GM19467 (cell line): ENCODE results near the gene MAPK6.
"Not testable (repeated sequence)": the region's sequence is repeated elsewhere in the genome, so short reads cannot be mapped to it uniquely, and the experiment has no call there.

ENCODE experiments used
- ATAC-seq: cut with Tn5 transposase; IDR thresholded peaks from one replicate; pipeline ENCODE4 v1.9.1; 2021; ENCODE audit warnings: mild to moderate bottlenecking, moderate library complexity; ENCODE audit not compliant: unreplicated experiment

The MAPK6 gene

DNA sequence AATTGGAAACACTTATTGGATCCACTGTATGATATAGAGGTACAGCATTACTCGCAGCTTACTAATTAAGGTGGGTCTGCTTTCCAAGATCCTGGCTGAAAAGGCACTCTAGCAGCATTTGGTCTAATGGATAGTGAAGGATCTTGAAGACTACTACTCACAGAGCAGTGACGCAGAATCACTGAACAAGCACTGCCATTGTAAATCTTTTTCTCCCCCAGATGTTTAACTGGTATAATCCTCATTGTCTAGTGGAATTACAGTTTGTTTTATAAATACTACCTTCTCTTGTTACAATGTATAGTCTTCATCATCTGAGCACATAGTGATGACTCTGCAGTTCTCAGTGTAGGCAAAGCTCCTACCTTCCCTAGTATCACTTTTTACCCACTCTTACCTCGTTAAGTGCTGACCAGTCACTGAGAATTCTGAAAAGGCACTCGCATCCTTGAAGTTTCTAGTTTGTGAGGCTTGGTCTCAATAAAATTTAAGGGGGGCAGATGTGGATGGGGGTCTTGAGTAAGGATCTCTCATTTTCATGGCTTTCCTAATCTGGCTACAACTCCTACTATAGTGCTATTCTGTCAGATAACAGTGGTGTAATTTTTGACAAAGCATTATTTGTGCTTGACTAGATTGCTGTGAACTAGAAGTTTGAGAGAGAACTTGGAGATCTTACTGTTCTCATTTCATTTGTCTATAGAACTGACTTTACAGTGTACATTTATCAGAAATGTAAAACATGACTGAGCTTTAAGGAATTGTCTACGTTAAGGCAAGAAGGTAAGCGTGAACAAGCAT, 23.2 kb downstream of the MAPK6 start:
- no peak for ATAC-seq

DNA sequence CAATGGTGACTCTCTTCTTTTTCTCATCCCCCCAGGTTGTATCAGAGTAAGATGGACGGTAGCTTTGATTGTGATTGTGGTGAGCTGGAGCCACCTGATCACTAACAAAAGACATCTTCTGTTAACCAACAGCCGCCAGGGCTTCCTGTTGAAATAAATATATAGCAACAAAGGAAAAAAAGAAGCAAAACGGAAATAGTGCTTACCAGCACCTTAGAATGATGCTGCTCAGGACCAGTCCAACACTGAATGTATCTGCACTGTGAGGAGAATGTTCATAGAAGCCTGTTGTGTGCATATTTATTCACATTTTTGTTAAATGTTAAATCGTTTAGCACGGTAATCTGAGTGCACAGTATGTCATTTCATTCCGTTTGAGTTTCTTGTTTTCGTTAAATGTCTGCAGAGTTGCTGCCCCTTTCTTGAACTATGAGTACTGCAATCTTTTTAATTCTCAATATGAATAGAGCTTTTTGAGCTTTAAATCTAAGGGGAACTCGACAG, 26.8 kb downstream of the MAPK6 start:
- not testable (repeated sequence) for ATAC-seq

DNA sequence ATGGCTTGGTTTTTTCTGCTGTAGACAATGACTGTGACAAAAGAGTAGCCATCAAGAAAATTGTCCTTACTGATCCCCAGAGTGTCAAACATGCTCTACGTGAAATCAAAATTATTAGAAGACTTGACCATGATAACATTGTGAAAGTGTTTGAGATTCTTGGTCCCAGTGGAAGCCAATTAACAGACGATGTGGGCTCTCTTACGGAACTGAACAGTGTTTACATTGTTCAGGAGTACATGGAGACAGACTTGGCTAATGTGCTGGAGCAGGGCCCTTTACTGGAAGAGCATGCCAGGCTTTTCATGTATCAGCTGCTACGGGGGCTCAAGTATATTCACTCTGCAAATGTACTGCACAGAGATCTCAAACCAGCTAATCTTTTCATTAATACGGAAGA, 27.5 kb downstream of the MAPK6 start:
- ATAC-seq: not testable (repeated sequence)

DNA sequence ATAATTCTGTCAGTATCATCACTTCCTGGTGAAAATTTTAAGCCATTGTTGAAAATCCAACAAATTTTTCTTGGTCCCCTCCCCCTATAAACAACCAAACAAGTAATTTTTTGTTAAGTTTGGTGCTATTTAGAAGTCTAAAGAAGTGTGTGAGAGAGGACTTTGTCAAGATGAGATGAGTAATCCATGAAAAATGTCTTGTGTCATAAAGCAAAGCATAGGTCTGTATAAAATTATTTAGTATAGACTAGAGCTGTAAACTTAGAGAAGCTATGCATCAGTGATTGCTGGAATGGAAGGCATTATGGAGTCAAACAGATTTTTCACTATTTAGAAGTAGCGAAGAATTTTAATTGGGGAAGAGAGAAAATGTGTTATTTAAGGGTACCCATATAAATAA, 31.4 kb downstream of the MAPK6 start:
- no peak for ATAC-seq

DNA sequence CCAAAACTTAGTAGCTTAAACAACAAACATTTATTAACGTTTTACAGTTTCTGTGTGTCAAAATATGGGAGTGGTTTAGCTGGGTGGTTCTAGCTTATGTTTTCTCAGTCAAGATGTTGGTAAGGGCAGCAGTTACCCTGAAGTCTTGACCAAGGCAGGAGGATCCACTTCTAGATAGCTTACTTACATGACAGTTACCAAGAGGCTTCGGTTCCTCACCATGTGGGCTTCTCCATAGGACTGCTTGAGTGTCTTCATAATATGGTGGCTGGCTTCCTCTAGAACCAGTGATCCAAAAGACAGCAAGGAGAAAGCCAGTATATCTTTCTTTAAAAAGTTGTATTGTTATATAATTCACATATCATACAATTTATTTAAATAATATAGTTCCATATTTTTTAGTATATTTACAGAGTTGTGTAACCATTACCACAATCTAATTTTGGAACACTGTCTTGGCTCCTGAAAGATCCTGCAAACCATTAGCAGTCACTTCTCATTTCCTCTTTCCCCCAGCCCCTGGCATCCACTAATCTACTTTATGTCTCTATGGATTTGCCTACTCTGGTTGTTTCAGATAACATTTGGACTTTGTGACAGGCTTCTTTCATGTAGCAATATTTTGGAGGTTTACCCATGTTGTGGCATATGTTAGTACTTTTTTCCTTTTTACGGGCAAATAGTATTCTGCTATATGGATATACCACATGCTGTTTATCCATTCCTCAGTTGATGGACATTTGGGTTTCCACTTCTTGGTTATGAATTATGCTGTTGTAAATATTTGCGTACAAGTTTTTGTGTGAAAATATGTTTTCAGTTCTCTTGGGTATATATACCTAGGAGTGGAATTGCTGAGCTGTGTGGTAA, 33.3 kb downstream of the MAPK6 start:
- no peak for ATAC-seq

DNA sequence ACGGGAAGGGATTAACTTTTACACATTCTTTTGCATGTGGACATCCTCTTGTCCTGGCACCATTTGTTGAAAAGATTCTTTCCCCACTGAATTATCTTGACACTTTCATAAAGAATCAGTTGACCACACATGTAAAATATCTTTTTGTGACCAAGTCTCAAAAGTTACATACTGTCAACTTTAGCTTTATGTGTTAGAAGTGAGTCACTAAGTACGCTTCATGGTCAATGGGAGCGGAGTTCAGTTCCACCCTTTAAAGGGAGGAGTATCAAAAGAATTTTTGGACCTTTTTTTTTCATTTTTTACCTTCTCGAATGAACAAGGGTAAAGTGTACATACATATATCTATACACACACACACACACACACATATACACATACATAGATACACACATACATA, 35.4 kb downstream of the MAPK6 start:
- ATAC-seq: no peak

DNA sequence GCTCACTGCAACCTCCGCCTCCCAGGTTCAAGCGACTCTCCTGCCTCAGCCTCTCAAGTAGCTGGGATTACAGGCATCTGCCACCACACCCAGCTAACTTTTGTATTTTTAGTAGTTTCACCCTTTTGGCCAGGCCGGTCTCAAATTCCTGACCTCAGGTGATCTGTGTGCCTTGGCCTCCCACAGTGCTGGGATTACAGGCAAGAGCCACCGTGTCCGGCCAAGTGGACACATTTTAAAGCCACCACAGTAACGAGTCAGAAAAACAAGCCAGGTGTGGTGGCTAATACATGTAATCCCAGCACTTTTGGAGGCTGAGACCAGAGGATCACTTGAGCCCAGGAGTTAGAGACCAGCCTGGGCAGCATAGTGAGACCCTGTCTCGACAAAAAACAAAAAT, 35.8 kb downstream of the MAPK6 start:
- not testable (repeated sequence) for ATAC-seq

DNA sequence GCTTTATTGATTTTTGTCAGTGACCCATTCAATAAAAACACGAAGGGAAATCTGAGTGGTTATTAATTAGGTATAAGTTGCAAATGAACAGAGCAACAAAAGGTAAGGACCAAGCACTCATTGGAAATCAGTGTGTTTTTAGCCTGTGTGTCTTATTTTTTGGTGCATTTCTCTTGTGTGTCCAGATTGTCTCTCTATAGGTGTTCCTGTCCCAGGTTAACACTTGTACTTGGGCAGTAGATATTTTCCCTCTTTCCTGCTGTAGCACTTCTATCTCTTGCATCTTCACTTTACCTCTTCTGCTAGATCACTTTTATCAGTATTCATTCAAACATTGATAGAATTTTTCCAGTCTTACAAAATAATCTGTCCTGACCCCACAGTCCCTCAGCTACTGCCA, 37.0 kb downstream of the MAPK6 start:
- ATAC-seq: no peak

DNA sequence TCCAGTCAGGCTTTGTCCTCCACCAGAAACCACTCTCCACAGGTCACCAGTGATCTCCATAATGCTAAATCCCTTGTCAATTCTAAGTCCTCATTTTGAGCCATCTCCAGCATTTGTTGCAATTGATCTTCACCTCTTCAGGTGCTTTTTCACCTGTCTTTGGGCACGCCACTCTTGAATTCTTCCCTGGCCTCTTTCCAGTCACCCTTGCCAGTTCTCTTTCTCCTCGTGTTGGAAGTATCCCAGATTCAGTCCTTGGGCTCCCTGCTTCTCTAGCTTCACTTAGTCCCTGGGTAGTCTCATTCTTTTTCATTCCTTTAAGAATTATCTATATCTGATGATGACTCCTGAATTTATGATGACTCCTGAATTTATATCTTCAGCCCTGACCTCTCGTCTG, 37.5 kb downstream of the MAPK6 start:
- ATAC-seq: no peak

DNA sequence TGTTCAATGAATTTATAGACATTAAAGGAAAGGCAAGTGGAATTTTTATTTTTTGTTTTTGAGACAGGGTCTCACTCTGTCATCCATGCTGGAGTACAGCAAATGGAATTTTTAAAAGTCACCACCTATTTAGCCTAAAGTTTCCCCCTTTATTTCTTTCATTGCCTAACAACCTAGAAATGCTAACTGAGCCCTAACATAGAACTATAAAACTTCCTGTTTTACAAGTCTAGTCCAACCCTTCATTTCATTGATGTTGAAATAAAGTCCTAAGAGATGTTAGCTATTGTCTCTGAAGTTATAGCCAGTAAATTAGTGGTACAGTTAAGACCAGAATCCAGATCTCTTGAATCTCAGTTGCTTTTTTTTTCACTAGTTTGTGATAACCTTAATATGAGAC, 39.0 kb downstream of the MAPK6 start:
- no peak for ATAC-seq

DNA sequence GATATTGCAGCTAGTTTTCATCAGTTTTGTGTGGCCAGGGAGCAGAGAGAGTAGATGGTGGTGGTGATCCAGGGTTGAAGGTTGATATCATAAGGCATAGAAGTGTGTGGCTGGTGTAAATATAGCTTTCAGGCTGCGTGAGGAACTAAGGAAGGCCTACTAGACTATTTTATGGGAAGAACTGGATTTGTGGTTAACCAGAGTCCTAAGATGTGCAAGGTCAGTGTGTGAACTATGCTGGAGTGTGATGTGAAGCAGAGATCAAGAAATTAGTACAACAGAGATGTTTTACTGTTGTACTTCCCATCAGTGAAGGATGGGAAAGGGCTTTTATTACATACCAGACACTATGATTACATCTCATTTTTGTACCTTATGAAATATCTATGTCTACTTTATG, 41.5 kb downstream of the MAPK6 start:
- ATAC-seq: no peak

DNA sequence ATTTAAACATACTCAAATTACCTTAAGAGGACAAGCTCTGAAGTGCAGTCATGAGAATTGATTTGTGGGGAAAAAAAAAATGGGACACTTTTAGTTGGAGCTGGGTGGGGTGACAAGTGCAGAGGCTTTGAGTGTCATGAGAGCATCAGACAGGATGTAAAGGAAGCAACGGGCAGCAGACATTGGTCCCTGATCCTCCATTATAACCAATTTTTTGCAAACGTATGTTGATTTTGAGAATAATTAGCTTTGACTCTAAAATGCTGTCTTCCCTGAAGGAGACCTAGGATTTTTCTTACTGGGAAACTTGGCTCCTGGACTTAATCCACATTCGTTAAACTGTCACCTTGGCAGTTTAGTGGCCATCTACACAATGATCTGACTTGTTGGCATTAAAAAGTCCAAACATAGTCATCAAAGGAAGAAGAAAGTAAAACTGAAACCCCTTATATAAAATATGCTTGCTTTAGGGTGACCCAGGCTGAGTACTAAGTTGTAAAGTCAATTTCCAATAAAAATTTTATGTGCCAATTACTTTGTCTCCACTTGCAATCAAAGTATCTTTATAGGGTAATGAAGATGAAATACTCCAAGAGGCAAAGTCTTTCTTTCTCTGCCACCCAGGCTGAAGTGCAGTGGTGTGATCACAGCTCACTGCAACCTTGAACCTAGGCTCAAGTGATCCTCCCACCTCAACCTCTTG, 48.0 kb downstream of the MAPK6 start:
- no peak for ATAC-seq

DNA sequence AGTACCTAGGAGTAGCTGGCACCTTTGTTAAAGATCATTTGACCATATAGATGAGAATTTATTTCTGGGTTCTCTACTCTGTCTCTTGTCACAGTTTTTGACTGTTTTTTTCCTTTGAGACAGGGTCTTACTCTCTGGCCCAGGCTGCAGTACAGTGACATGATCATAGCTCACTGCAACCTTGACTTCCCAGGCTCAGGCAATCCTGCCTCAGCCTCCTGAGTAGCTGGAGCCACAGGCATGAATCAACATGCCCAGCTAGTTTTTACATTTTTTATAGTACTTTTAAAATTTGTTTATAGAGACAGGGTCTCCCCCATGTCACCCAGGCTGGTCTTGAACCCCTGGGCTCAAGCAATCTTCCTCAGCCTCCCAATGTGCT, 48.5 kb downstream of the MAPK6 start:
- ATAC-seq: no peak

DNA sequence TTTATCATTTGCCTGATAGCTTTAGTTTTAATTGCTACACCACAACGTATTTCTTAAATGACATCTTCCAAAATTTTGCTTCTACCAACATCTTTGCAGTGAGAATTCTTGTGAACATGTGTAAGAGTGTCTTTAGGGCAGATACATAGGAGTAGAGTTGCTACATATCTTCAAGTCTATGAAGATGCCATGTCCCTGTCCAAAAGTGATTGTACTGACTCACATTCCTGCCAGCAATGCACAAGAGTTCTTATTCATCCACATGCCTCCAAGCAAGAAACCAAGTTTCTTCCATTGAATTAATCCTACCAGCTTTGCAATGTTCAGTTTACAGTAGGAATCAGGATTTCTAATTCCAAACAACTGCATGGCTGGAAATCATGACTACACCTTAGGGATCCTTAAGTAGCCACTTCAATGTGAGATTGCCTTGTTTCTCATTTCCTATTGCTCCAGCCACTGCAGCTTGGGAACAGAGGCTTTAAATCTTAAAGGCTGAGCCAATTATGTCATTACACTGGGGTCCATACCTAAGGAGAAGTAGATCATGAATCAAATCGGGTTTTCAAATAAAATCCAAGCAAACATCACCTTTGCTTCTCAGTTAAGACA, 49.1 kb downstream of the MAPK6 start:
- no peak for ATAC-seq

DNA sequence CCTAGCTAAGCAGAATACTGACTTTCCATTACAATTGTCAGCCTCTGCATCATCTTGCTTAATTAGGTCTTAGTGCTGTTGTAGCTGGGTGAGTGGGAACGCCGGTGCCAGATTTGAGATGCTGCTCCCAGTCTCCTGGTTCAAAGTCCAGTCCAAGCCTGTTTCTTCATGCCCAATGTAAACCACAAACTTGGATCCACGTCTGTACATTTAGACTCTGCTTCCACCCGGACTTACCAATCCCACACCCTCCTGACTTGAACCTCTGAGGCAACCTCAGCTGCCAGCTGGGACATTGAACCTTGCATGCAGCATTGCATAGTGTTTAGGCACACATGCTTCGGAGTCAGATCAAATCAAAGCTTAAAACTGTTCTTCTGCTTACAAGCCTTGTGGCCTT, 50.5 kb downstream of the MAPK6 start:
- ATAC-seq: no peak

DNA sequence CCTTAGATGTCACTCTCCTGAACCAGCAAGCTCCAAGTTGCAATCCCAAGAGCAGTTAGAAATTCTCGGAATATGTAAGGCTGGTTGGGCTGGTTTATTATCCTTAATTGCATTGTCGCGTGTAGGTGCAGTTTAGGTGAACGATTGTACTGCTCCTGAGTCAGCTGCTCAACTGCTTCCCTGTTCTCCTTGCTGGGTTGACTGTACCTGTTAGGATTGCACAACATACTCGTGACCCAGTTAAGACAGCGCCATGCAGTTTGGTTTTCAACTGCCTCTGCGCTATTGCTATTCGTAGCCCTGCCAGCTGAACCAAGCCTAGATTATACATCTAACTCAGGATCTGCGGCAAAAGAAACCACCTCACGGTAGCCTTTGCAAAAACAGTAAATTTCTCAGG, 52.6 kb downstream of the MAPK6 start:
- no peak for ATAC-seq

DNA sequence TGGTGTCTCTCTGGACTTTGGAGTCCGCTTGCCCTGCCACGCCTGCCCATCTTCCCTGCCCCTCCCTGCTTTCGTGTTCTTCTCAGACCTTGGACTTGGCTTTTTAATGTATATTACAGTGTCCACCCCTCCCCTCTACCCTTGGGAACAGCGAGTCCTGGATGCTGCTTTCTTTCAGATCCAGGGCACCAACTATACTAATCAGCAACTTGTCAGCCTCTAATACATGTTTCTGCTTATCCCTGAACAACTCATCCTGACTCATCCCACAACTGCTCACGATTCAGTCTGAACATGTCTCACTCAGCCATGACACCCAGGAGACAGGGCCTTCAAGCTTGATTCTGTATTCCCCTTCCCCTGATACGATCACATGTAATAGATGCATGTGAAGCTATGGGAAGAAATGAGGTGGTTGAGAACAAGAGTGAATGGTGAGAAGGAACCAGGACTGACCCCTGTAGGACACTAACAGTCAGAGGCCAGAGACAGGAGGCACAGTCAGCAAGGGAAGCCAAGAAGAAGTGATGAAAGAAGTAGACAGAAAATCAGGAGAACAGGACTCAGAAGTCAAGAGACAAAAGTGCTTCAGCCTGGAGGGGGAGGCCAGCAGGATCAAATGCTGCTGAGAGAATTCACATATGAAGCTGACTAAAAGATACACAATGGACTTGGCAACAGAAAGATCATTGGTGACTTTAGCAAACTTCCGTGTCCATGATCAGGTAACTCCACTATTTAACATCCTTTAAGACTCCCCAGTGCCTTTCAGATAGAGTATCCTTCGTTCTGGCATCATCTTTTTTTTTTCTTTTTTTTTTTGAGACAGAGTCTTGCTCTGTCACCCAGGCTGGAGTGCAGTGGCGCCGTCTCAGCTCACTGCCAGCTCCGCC, 58.1 kb downstream of the MAPK6 start:
- no peak for ATAC-seq

DNA sequence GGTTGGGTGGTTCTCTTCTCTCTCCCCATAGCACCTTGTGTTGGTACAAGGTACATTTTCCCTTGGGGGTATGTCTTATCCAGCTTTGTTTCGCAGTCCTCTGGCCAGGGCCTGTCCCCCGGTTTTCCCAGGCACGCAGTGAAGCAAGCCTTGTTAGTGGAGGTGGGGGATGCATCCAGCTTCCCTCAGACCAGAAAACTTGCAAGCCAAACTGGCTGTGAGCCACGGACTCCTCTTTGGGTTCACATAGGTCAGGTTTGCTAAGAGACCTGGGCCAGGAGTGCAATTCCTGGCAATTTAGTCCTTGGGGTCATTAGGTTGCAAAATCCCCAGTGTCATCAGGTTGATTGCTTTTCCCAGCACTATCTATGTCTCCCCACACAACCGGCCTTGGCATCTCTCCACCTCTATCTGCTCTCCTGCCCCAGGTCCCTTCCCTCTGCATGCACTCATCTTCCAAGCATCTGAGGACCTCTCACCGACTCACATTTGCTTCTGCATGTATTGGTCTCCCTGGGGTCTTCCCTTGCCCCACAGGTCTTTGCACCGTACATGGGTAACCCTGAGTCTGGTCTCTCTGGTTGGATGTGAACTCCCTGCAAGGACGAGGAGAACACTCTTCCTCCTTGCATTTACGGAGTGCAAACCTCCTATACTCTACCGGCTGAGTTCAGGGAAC, 59.3 kb downstream of the MAPK6 start:
- no peak for ATAC-seq

DNA sequence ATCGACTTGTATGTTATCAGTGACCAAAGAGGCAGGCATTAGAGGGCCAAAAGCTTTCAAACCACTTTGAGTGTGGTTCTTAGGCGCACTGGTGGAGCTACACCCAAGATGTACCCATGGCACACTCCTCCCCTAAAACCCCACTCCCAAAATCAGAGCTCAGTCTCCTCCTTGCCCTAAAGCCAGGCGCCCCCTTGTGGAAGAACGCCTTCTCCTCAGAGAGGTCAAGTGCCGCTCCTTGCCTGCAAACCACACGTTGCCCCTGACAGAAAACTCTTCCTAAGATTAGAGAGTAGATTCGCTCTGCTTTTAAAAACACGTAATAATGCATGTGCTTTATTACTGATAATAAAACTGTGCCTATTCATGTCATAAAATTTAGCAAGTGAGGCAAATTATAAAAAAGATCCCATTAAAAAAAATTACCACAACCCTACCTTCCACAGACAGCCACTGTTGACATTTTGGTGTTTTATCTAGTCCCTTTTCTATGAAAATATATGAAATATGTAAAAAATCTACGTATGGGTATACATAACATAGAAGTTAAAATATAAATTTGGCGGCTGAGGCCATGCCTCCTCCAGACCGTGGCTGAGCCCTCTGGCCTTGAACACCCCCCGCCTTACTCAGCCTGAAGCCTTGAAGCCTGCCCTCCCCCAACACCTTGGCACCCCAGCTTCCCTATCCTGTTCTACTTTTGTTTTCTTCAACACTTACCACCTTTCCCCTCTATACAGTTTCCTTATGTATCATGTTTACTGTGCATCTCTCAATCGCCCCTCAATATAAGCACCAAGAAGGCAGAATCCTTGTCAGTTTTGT, 60.1 kb downstream of the MAPK6 start:
- ATAC-seq: no peak
